ENCODE results near the gene BDKRB2.

Gene BDKRB2

GRCh38 chr14:96204151-96205058, at the start of gene BDKRB2:
Gene BDKRB2, plus strand, starts transcription at chr14:96204839. Its CDS starts 32,269 bp downstream, at chr14:96237108.
- DNase-seq = peak; percentile 70

GRCh38 chr14:96154900-96155299, 49.7 kb upstream of the BDKRB2 start:
- no peak for DNase-seq

- no peak for DNase-seq
These were observed 47.6 kb upstream of the BDKRB2 start for GRCh38 chr14:96156804-96157760.

- no peak for DNase-seq
These were observed 45.9 kb upstream of the BDKRB2 start for GRCh38 chr14:96158735-96159134.

GRCh38 chr14:96160076-96160912, 44.3 kb upstream of the BDKRB2 start:
- DNase-seq = no peak

DNA sequence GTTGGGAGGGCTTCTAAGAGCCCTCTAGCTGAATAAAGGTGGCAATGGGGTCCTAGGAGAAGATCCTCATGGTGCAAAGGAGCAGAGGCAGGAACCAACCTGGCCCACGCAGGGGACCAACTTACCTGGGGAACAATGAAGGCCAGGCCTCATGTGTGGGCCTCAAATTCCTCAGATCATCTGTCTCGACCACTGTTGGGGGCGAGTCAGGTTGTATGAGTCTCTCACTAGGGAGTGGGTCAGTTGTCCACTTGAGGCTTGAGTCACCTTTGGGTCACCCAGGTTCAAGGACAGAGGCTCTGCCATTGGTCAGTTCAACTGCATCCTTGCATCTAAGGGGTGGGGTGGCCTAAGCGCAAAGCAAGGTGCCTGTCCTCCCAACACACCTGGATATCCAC, 43.7 kb upstream of the BDKRB2 start:
- no peak for DNase-seq

GRCh38 chr14:96161636-96162035, 43.0 kb upstream of the BDKRB2 start:
- no peak for DNase-seq

DNA sequence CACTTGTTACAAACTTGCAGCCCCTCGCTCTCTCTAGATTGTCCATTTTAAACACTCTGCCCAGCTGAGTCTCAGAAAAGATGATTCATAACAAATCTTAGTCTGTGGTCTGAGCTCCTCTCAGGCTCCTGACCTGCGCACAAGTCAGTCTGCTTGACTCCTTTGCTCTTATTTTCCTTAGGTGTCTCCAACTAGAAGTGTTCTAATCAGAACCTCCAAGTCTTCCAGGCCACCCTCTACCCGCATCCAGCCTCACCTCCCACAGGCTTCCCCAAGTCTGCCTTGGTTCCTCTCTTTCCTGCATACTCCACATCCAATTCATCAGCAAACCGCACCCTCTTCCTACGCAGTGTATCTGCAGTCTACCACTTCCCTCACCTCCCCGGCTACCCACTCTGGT, 42.4 kb upstream of the BDKRB2 start:
- no peak for DNase-seq

- DNase-seq = no peak
These were observed 41.9 kb upstream of the BDKRB2 start for GRCh38 chr14:96162741-96163140.

- DNase-seq = no peak
These were observed 39.7 kb upstream of the BDKRB2 start for GRCh38 chr14:96164861-96165490.

DNA sequence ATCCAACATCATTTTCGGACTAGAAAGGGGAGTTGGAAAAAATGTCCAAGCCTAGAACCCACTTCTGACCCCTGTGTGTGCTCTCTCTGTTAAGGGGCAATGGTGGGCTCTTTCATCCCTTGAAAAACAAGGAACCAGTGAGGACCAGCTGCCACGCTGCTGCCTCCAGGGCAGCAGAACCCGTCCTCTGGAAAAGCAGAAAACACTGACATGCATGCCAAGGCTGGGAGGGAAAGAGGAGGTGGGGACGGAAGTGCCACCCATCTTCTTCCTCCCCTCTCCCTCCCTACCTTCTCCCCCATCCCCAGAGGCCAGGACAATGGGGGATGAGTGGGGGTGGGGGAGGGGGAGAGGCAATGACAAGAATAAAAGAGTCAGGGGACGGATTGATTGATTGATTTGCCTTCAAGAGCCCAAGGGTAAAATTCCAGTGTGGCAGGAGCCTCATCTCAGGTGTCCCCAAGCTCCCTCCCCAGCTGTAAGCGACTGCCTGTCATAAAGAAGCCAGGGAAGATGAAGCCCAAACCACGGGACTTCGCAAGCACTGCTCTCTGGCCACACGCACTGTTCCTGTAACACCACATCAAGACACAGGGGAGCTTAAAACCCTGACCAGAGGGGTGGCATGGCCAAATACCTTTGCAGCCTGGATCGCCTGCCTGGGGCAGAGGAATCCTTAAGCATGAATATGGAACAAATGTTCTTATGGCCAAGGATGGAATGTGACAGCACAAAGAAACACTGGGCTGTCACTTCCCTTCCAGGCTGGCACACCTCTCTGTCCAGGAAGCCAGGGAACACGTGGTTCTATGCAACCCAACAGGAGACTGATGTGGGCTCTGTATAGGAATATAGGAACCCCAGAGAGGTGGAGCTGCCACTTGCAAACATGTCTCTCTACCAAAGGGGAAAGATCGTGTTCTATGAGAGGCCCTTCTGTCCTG, 38.9 kb upstream of the BDKRB2 start:
- no peak for DNase-seq

GRCh38 chr14:96166461-96167223, 38.0 kb upstream of the BDKRB2 start:
- DNase-seq = no peak

- no peak for DNase-seq
These were observed 37.2 kb upstream of the BDKRB2 start for GRCh38 chr14:96167224-96168148.

DNA sequence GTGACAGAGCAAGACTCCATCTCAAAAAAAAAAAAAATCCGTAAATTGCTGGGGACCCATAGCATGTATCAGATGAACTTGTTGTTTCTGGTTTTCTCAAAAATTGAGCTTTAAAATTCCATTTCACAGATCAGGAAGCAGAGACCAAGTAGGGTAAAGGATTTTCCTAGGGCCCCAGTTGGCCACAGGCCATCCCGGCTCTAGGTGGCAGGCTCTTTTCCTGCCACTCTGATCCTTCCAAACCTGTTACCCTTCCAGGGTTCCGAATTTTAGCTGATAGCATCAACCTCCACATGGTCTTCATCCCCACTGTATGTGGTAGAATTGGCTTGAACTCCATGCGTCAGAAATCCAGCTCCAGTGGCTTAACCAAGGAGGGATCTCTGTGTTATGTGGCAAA, 36.1 kb upstream of the BDKRB2 start:
- DNase-seq = no peak

- no peak for DNase-seq
These were observed 33.6 kb upstream of the BDKRB2 start for GRCh38 chr14:96170961-96171592.

- DNase-seq = no peak
These were observed 30.8 kb upstream of the BDKRB2 start for GRCh38 chr14:96173636-96174475.

DNA sequence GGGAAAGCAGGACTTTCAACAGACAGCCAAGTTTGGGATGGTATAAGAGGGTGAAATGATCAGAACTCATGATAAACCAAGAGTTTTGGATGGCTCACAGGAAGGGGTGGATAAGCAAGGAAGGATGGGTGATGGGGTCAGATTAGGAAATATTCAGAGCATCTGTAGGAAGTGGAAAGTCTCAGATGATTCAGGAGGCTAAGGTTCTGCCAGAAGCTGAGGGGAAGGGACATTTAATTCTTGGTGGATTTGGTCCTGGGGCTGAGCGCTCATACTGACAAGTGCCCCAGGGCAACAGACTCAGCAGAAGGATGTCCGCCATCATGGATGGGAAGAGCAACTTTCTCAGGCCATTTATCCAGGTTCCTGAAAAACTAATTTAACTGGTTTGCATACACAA, 28.4 kb upstream of the BDKRB2 start:
- no peak for DNase-seq

- no peak for DNase-seq
These were observed 27.8 kb upstream of the BDKRB2 start for GRCh38 chr14:96176811-96177211.

Measured in 8988T (cell line).